NCI-H345 treated with DMSO at 0.1 percent for 48 hours (cell line): ENCODE measurements around the gene RGS6.

Experiments
- DNase-seq: peaks from one replicate; lab custom pipeline; 2025; ENCODE audit not compliant: unreplicated experiment; lab: John Stamatoyannopoulos, UW

Gene RGS6

DNA sequence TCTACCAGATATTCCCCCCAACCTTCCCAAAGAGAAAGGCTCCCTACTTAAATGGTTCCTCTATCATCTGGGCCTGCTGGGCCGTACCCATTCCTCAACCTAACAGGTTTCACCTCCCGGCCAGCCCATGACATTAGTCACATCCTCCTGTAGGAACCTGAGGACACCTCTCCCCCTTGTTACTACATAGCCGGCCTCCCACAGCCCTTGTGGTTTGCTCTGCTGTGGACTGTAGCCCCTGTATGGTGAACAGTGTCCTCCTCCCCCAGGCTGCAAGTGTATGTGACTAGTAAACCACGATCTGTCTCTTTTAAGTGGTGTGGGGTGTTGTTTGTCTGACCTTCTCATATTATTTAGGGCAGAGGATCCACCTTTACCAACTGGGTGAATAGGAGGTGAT lies 371.7 kb downstream of the RGS6 start:
- no peak for DNase-seq

GRCh38 chr14:72305561-72305960 lies 373.3 kb downstream of the RGS6 start:
- DNase-seq: no peak

GRCh38 chr14:72308967-72309485 lies 376.8 kb downstream of the RGS6 start:
- no peak for DNase-seq

DNA sequence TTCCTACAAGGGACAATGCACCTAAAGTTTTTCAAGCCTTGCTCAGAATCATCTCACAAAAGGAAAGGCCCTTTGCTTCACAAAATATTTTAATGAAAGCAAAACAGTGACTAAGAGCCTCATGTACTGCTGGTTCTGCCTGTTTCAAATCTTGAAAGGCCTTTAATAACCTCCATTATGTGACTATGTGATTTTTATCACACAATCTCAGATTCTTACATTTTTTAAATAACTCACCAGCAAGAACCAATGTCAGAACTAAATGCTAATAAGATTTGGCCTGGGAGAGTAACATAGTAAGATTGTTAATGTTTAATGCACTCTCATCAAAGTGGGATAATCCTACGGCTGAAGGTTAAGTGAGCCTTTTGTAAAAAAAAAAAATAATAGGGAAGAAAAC lies 378.9 kb downstream of the RGS6 start:
- DNase-seq: no peak

- DNase-seq: no peak
Measured at GRCh38 chr14:72311516-72311915, 379.3 kb downstream of the RGS6 start.

- DNase-seq: no peak
Measured at GRCh38 chr14:72314808-72315435, 382.7 kb downstream of the RGS6 start.

- DNase-seq: no peak
Measured at GRCh38 chr14:72315714-72316113, 383.5 kb downstream of the RGS6 start.

DNA sequence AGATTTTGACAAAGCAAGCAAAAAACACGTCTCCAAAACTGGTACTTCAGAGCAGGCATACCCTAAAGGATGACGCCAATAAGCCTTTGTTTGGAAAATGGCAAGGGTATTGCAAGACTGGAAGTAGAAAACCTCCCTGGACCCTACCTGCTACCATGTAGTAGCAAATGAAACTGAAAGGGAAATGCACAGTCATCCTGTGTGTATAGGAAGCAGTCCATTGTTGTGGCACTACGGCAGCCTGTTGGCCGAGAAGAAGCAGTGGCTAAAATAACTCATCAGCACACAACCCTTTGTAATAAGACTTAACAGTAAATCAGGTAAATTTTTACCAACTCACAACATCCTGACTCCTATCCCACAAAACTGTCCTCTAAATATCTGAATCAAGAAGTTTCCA lies 386.4 kb downstream of the RGS6 start:
- DNase-seq: no peak

DNA sequence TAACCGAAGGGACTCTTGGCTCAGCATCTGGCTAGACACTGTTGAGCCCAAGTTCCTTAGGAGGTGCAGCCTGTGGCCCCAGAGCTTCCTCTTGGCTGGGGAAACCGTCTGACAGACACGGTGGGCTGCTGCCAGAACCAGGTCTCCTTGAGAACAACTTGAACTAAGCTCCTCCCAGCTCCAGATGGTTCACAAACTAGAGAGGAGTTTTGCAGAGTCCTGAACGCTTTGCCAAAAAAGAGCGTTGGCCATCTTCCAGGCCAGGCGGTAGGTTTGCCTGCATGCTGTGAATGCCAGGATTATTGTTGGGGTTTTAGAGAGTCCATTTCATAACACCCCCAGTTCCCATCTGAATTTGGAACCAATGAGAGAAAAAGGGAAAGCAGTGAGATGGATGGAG lies 399.8 kb downstream of the RGS6 start:
- no peak for DNase-seq

DNA sequence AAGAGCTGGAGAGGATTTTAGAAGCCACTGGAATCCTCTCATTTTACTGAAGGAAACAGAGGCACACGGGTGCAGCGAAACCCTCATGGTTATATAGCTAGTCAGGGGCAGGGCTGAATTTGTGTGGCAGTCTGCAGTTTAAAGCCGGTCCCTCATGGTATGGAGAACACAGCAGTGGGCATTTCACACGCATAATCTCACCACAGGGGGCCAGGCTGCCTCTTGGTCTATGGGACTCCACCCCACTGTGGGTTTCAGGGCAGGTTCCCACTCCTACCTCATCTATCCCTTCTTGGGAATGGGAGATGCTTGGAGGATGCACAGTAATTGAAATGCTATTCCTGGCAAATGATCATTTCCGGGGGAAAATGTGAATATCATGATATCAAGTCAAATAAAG lies 400.6 kb downstream of the RGS6 start:
- no peak for DNase-seq

DNA sequence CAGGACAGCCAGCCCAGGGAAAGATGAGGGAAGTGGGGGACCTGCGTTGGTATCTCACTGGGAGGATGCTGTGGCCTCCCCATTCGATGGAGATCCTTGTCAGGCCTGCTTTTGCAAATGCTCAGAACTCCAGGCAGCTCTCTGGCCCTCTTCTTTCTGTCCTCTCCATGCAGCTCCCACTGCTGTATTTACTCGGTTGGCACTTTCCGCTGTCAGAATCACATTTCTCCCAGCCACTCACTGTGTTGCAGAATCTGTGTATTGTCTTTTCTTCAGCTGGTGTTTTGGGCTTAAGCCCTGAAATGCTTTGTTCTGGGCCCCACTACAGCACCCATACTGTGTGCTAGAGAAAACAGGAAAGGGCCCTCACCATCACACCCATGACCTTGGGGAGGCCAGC lies 401.1 kb downstream of the RGS6 start:
- no peak for DNase-seq

- DNase-seq: no peak
Measured at GRCh38 chr14:72336311-72336980, 404.2 kb downstream of the RGS6 start.

GRCh38 chr14:72341237-72341636 lies 409.0 kb downstream of the RGS6 start:
- no peak for DNase-seq

GRCh38 chr14:72341686-72342085 lies 409.5 kb downstream of the RGS6 start:
- no peak for DNase-seq

- no peak for DNase-seq
Measured at GRCh38 chr14:72347118-72347517, 414.9 kb downstream of the RGS6 start.

DNA sequence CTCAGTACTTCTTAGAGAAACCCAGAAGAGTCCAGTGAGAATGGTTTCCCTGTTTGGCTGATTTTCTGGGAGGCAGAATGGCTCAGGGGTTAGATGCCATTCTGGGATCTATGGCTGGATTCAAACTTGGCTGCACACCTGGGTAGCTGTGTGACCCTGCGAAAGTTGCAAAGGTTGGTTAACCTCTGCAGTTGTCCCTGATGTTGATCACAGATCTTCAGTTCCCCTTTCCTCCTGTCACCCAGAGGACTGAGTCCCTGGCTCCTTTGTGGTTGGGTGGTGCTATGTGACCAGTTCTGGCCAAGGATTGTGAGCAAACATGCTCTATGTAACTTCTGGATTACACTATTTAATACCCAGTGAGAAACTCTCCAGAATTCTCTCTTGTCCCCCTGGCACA lies 418.0 kb downstream of the RGS6 start:
- no peak for DNase-seq

DNA sequence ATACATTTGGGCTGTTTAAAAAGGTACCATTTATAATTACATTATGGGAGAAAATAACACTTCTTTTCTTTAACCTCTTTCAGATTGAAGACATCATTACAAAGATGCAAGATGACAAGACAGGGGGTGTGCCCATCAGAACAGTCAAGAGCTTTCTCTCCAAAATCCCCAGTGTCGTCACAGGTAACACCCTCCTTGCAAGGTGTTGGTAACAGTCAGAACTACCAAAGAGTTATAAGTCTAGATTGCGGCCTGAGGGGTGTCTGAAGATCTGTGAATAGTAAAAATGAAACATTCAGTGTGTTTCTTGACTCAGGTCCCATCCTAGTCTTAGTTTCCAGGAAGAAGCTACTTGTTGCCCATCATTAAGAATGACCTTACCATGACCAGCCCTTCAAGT lies 419.8 kb downstream of the RGS6 start:
- no peak for DNase-seq

- no peak for DNase-seq
Measured at GRCh38 chr14:72366619-72367018, 434.4 kb downstream of the RGS6 start.

DNA sequence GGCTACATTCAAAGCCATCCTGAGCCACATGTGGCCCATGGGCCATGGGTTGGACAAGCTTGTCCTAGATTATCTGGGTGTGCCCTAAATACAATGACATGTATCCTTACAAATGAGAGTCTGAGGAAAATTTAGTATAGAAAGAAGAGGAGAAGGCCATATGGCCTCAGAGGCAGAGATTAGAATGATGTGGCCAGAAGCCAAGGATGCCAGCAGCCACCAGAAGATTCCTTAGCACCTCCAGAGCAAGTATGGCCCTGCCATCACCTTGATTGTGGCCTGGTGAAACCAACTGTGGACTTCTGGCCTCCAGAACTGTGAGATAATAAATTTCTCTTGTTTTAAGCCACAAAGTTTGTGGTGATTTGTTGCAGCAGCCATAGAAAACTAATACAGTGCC lies 436.9 kb downstream of the RGS6 start:
- DNase-seq: no peak

DNA sequence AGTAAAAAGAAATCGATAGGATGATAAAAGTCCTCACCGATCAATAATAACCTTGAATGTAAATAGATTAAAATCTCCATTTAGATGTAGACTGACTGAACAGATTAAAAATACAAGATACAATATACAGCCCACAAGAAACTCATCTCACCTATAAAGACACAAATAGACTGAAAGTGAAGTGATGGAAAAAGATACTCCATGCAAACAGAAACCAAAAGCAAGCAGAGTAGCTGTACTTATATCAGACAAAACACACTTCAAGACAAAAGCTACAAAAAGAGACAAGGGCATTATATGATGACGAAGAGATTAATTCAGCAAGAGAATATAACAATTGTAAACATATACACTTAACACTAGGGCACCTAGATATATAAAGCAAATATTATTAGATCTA lies 444.8 kb downstream of the RGS6 start:
- no peak for DNase-seq

GRCh38 chr14:72380456-72380855 lies 448.2 kb downstream of the RGS6 start:
- DNase-seq: no peak

GRCh38 chr14:72383865-72384264 lies 451.6 kb downstream of the RGS6 start:
- no peak for DNase-seq

DNA sequence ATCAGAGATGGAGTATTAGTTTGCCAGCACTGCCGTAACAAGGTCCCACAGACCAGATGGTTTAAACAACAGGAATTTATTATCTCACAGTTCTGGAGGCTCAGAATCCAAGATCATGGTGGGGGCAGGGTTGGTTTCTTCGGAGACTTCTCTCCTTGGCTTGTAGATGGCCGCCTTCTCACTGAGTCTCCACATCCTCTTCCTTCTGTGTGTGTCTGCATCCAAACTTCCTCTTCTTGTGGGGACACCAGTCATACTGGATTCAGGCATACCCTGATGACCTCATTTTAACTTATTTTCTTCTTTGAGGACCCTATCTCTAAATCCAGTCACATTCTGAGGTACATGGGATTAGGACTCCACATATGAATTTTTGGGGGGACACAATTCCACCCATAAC lies 455.5 kb downstream of the RGS6 start:
- DNase-seq: no peak
